NT2/D1 (cell line): ENCODE measurements around the gene SLC13A3.

Experiments
- DNase-seq: peaks from one replicate; pipeline ENCODE4 v3.0.0-alpha.2; 2011; ENCODE audit warnings: low read depth, low spot score
- H3K27me3 ChIP-seq: 2 replicates; pipeline ENCODE4 v1.6.0; 2011; ENCODE audit warnings: mild to moderate bottlenecking; ENCODE audit not compliant: insufficient read length, insufficient read depth
- H3K36me3 ChIP-seq: 2 replicates; pipeline ENCODE4 v1.6.1; 2011; ENCODE audit warnings: mild to moderate bottlenecking, low read length, mixed read lengths; ENCODE audit not compliant: insufficient read depth, insufficient read length
- H3K4me1 ChIP-seq: 2 replicates; pipeline ENCODE4 v1.5.1; 2011; ENCODE audit not compliant: insufficient read depth, insufficient read length
- H3K4me3 ChIP-seq: 2 replicates; pipeline ENCODE4 v1.5.1; 2011; ENCODE audit warnings: low read depth; ENCODE audit not compliant: insufficient read length
- H3K9ac ChIP-seq: 2 replicates; pipeline ENCODE4 v1.6.0; 2011; ENCODE audit warnings: low read depth; ENCODE audit not compliant: insufficient read length
- H3K9me3 ChIP-seq: 2 replicates; pipeline ENCODE4 v1.5.1; 2011; ENCODE audit warnings: mild to moderate bottlenecking, low read length; ENCODE audit not compliant: insufficient read depth
- SUZ12 ChIP-seq: IDR thresholded peaks from 2 replicates; pipeline ENCODE4 v1.6.1; 2011; ENCODE audit not compliant: insufficient read length, insufficient read depth; ENCODE audit errors: extremely low read depth
- YY1 ChIP-seq: IDR thresholded peaks from 2 replicates; pipeline ENCODE4 v1.6.1; 2011; ENCODE audit not compliant: insufficient read length, insufficient read depth
- ZNF274 ChIP-seq: IDR thresholded peaks from 2 replicates; pipeline ENCODE4 v1.6.1; 2011; ENCODE audit warnings: mild to moderate bottlenecking, low read depth, low read length

The SLC13A3 gene

DNA sequence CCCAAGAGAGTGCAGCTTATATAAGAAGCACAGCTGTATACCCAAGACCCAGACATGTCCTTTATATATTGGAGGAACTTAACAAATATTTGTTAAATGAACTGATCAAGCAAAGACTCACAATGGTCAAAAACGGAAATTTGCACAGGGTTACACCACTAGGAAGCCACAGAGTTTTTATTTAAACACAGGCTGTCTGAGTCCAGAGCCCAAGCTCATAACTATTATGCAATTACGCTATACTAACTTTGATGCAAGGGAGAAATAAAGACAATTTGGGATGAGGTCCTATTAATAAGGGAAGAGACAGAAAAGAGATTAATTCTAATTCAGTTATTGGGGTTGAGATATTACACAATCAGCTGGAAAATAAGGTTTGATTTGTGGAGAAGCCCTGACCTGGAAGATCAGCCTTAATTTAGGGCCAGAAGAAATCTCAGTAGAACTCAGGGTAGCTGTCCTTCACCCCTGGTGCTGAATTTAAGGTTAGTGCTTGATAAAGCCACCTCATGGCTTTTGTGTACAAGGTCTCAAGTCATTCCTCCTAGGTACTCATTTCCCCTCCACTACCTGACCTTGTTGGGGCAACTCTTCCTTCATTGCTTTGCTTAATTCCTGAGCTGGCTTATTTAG lies 127.4 kb downstream of the SLC13A3 start:
- DNase-seq, result peak; percentile 28
- H3K4me1 ChIP-seq, result no peaks in the 10 kb centered on the region
- H3K36me3 ChIP-seq, result no peaks in the 10 kb centered on the region
- TF ChIP-seq SUZ12 (no peak), ZNF274 (no peak)
- H3K27me3 ChIP-seq, result no peaks in the 10 kb centered on the region
- H3K4me3 ChIP-seq, result no peak overlapping the region
- H3K9me3 ChIP-seq, result no peaks in the 10 kb centered on the region
- H3K9ac ChIP-seq, result no peak overlapping the region

DNA sequence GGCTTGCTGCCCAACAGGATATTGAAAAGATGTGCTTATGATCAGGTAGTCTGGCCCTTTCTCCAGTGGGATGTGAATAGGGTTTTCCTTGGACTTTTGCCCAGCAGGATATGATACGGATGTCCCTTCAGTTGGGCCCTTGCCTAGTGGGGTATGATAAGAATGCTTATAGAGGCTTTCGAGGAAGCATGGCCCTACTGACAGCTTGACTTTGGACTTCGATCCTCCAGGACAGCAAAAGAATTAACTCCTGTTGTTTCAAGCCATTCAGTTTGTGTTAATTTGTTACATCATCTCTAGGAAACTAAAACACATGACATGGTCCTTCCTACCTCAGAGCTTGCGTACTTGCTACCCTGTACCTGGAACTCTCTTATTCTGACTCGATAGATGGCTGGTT lies 128.2 kb downstream of the SLC13A3 start:
- no peaks in the 10 kb centered on the region for H3K4me1 ChIP-seq
- no peak overlapping the region for H3K4me3 ChIP-seq
- H3K9me3 ChIP-seq, result 0 out of 2 replicates have a peak, but pooled peaks cover under 1% of the 10 kb centered on the region
- DNase-seq, result no peak
- no peak for TF ChIP-seq ZNF274
- TF ChIP-seq SUZ12, result no peak
- no peak for TF ChIP-seq YY1
- no peak overlapping the region for H3K9ac ChIP-seq
- H3K27me3 ChIP-seq, result no peaks in the 10 kb centered on the region
- no peaks in the 10 kb centered on the region for H3K36me3 ChIP-seq

DNA sequence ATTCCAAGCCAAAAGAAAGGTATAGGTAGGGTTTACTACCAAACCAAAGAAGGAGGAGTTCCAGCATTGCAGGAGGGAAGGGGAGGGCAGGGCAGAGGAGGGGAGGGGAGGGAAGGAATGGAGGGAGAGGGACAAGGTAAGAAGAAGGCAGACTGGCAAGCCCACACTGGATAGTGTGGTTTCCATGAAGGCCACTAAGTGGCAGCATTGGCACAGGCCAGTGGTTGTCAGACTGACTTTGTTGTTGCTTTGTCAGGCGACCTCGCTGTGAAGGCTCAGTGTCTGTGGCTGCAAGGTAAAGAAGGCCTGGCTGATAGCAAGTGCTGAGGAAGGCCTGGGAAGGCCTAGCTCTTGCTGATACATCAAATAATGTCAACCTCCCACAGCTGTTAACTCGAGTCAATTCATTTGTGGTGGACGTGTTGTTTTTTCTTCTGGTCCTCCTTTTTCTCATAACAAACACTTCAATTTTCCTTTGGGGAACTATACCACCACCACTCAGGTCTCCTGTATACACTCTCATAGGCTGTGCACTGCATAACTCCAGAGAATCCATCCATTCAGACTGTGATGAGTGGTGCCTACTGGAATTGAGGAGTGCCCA lies 130.2 kb downstream of the SLC13A3 start:
- no peak for TF ChIP-seq SUZ12
- TF ChIP-seq YY1, result no peak
- TF ChIP-seq ZNF274, result no peak
- DNase-seq, result peak; percentile 83
- Histone ChIP-seq H3K9ac (no peak overlapping the region), H3K36me3 (no peaks in the 10 kb centered on the region), H3K9me3 (peaks cover 3% of the 10 kb centered on the region; the same call in 1 of the 2 replicates), H3K4me3 (no peak overlapping the region), H3K4me1 (no peaks in the 10 kb centered on the region), H3K27me3 (no peaks in the 10 kb centered on the region)

DNA sequence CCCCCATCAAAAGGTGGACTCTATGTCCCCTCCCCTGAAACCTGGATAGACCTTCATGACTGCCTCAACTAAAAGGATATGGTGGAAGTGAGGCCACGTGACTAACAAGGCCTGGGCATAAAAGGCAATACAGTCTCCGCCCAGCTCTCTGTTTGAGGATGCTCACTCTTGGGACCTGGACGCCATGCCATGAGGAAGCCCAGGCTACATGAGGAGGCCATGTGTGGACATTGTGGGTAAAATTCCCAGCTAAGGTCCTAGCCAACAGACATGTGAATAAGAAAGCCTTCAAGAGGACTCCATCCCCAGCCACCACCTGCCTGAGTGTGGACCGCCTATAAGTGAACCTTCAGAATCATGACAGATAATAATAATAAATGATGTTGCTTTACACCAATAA lies 130.7 kb downstream of the SLC13A3 start:
- H3K36me3 ChIP-seq, result no peaks in the 10 kb centered on the region
- H3K4me3 ChIP-seq, result no peak overlapping the region
- no peaks in the 10 kb centered on the region for H3K4me1 ChIP-seq
- H3K9ac ChIP-seq, result no peak overlapping the region
- TF ChIP-seq SUZ12 (no peak), YY1 (no peak), ZNF274 (no peak)
- peaks cover 3% of the 10 kb centered on the region; the same call in 1 of the 2 replicates for H3K9me3 ChIP-seq
- no peak for DNase-seq
- H3K27me3 ChIP-seq, result no peaks in the 10 kb centered on the region

DNA sequence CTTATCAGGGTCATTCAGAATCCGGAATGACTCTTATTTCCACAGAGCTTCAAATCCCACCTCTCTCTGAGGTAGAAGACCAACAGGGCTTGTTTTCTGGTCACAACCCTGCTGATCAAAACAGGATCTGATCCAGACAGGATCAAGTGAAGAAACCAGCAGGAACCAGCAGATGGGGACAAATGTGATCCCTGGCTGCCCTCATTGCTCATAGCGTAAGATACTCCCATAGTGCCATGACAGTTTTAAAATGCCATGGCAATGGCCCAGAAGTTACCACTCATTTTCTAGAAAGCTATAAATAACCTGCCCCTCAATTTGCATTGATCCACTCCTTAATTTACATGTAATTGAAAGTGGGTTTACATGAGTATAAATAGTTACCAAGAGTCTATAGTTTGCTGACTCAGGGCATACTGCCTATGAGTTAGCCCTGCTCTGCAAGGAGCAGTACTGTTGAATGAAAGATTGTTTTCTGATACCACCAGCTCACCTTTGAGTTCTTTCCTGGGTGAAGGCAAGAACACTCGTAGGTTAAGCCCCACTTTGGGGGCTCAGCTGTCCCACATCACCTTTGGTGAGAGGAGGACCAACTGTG lies 131.7 kb downstream of the SLC13A3 start:
- H3K9ac ChIP-seq, result no peak overlapping the region
- H3K9me3 ChIP-seq, result peaks cover 3% of the 10 kb centered on the region; the same call in 1 of the 2 replicates
- no peak overlapping the region for H3K4me3 ChIP-seq
- no peaks in the 10 kb centered on the region for H3K4me1 ChIP-seq
- no peaks in the 10 kb centered on the region for H3K27me3 ChIP-seq
- no peaks in the 10 kb centered on the region for H3K36me3 ChIP-seq
- TF ChIP-seq YY1 (no peak), ZNF274 (no peak), SUZ12 (no peak)
- no peak for DNase-seq

DNA sequence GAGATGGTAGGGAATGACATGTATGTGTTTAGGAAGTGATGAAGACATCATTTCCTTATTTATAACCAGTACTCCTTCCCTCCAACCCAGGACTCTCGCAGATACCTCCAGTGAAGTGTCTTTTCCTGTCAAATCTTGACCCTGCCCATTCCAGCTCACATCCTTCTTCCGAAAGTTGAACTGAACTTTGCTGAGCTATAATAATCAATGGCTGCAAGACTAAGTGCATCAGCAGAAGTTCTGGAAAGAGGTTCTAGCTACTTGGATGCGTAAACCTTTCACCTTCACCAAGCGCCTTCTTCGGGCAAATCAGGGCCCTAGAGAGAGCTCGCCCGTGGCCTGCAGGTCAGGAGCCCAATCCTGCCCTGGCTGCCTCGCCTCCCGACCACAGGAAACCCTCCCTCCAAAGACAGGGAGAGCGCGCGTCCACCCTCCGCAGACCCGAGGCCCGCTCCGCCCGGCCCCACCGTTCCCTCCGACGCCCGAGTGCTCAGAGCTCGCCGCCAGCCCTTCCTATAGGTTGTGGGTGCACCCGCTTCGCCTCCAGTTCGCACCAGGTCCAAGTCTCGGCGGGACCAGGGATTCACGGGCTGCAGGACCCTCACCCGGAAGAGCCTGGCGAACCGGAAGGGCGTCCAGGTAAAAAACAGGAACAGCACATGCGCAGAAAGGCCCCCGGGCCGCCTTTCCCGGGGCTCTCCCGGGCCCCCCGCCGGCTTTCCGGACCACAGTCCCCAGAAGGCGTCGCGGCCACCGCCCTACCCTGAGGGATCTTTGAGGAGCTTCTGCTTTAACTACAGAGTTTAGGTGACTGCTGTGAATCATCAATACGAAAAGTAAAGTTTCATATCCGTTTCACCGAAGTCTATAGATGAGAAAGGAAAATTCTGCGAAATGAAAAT lies 138.1 kb downstream of the SLC13A3 start, which contains the start of gene ZNF334:
ZNF334 (minus strand) TSS at position 617 of the 902 bp plus-strand sequence. CDS start 1,457 bp downstream, outside the sequence.
- peak within 1 kb of the TSS; percentile 88 for H3K4me3 ChIP-seq
- DNase-seq, result peak; percentile 76
- H3K9me3 ChIP-seq, result peaks cover 18% of the 10 kb centered on the region; the same call in 1 of the 2 replicates
- H3K27me3 ChIP-seq, result no peaks in the 10 kb centered on the region
- H3K4me1 ChIP-seq, result no peaks in the 10 kb centered on the region
- peaks cover 41% of the 10 kb centered on the region for H3K36me3 ChIP-seq
- TF ChIP-seq SUZ12 (no peak), ZNF274 (no peak), YY1 (no peak)
- H3K9ac ChIP-seq, result peak within 1 kb of the TSS; percentile 91
